HCT116 (cell line): ENCODE data around the gene ABR. TPM values are rescaled to one million over a fixed set of nuclear protein-coding genes. Genes with fewer than 3 reads are reported as not detected.

ENCODE experiments used
- ATAC-seq: fragments of 200-7000 bp; cut with Tn5 transposase; 2 replicates; pipeline ENCODE4 v1.9.1; 2020; ENCODE audit warnings: mild to moderate bottlenecking, moderate library complexity
- BruUV-seq: library from RNA; stranded (reverse); fragments of 400-500 nt; replicated peaks from 2 replicates; lab custom pipeline; 2021; lab: Mats Ljungman, UMichigan
- CTCF ChIA-PET: fragments of 300-600 bp; sonication (Branson Sonifier 250); formaldehyde crosslinking; loops from one replicate; lab custom pipeline; 2021; ENCODE audit warnings: antibody characterized with exemption; lab: Charles Lee
- POLR2A ChIA-PET: fragments of 300-600, 350-600 bp; sonication (Branson Sonifier 250); formaldehyde crosslinking; loops from one replicate; lab custom pipeline; 2021; ENCODE audit warnings: antibody characterized with exemption; lab: Charles Lee
- RAD21 ChIA-PET, 2 experiments: fragments of 300-600 bp; sonication (Branson Sonifier 250); formaldehyde crosslinking; loops; one replicate each; lab custom pipeline; 2023; ENCODE audit warnings: low total read pairs in 2 of 2; ENCODE audit not compliant: uncharacterized antibody in 2 of 2, unreplicated experiment in 2 of 2, low non-redundant PET in 1 of 2; lab: Charles Lee
- DNase-seq: peaks from one replicate; pipeline ENCODE4 v3.0.0-alpha.2; 2010; ENCODE audit warnings: low read depth, low spot score
- H2AFZ ChIP-seq: fragments of 200-600 bp; shearing (Covaris generic), sonication (generic); 2 replicates; pipeline ENCODE4 v1.6.1; 2017; ENCODE audit warnings: low read depth, mixed run types, mixed read lengths, antibody characterized with exemption, low read length; ENCODE audit not compliant: poor library complexity, severe bottlenecking
- H3K27ac ChIP-seq: 2 replicates; pipeline ENCODE4 v1.5.1; 2012; ENCODE audit warnings: low read depth, low read length
- H3K27me3 ChIP-seq: fragments of 200-600 bp; sonication (generic); 2 replicates; pipeline ENCODE4 v1.6.1; 2016; ENCODE audit warnings: mixed run types, low read length, mixed read lengths; ENCODE audit not compliant: insufficient read depth
- H3K36me3 ChIP-seq, 2 experiments: fragments of 200-500 bp in 1 of 2; fragments of 200-600 bp in 1 of 2; sonication (Bioruptor generic) in 1 of 2; sonication (generic) in 1 of 2; 2 replicates each; pipeline versions ENCODE4 v1.5.1 to v1.6.1; 2014 to 2016; ENCODE audit warnings: low read length in 2 of 2, inconsistent platforms in 1 of 2, mixed read lengths in 1 of 2, mixed run types in 1 of 2; ENCODE audit not compliant: insufficient read depth in 2 of 2, control insufficient read depth in 1 of 2
- H3K4me1 ChIP-seq, 2 experiments: fragments of 200-600 bp in 1 of 2; sonication (generic) in 1 of 2; 2 replicates each; pipeline versions ENCODE4 v1.5.1 to v1.6.1; 2012 to 2017; ENCODE audit warnings: low read length in 2 of 2, inconsistent platforms in 1 of 2, mild to moderate bottlenecking in 1 of 2, mixed read lengths in 1 of 2, mixed run types in 1 of 2, moderate library complexity in 1 of 2; ENCODE audit not compliant: insufficient read depth in 2 of 2, control insufficient read depth in 1 of 2
- H3K4me2 ChIP-seq: fragments of 200-600 bp; sonication (generic); 2 replicates; pipeline ENCODE4 v1.6.1; 2017; ENCODE audit warnings: mixed run types, low read length, mixed read lengths
- H3K4me3 ChIP-seq, 2 experiments: fragments of 200-600 bp in 1 of 2; sonication (generic) in 1 of 2; replicated peaks in 1 of 2; 2 replicates each; pipeline ENCODE4 v1.5.1; 2011 to 2016; ENCODE audit warnings: low read length in 2 of 2, control low read depth in 1 of 2, low read depth in 1 of 2, mild to moderate bottlenecking in 1 of 2, mixed read lengths in 1 of 2, mixed run types in 1 of 2
- H3K79me2 ChIP-seq: fragments of 200-600 bp; sonication (generic); 2 replicates; pipeline ENCODE4 v1.6.1; 2017; ENCODE audit warnings: mild to moderate bottlenecking, mixed run types, low read length, moderate library complexity, mixed read lengths; ENCODE audit not compliant: insufficient read depth
- H3K9ac ChIP-seq: fragments of 200-600 bp; sonication (generic); 2 replicates; pipeline ENCODE4 v1.6.1; 2016; ENCODE audit warnings: low read length, mixed read lengths
- H3K9me2 ChIP-seq: fragments of 200-600 bp; sonication (generic), shearing (Covaris generic); 2 replicates; pipeline ENCODE4 v1.6.1; 2017; ENCODE audit warnings: mixed run types, mild to moderate bottlenecking, moderate library complexity; ENCODE audit not compliant: insufficient read depth
- H3K9me3 ChIP-seq, 2 experiments: fragments of 200-500 bp in 1 of 2; fragments of 200-600 bp in 1 of 2; sonication (Bioruptor generic) in 1 of 2; sonication (generic) in 1 of 2; 2 replicates each; pipeline ENCODE4 v1.6.1; 2014 to 2017; ENCODE audit warnings: low read length in 2 of 2, mixed read lengths in 2 of 2, inconsistent platforms in 1 of 2, low read depth in 1 of 2, mild to moderate bottlenecking in 1 of 2, mixed run types in 1 of 2, moderate library complexity in 1 of 2; ENCODE audit not compliant: control insufficient read depth in 1 of 2, insufficient read depth in 1 of 2
- H4K20me1 ChIP-seq: fragments of 200-600 bp; sonication (generic), shearing (Covaris generic); 2 replicates; pipeline ENCODE4 v1.6.1; 2017; ENCODE audit warnings: mixed run types, mild to moderate bottlenecking, moderate library complexity; ENCODE audit not compliant: insufficient read depth
- CBX3 ChIP-seq: IDR thresholded peaks from 2 replicates; pipeline ENCODE4 v1.6.1; 2012; ENCODE audit warnings: low read depth
- CEBPB ChIP-seq: IDR thresholded peaks from 2 replicates; pipeline ENCODE4 v1.6.1; 2012; ENCODE audit warnings: low read depth
- EGR1 ChIP-seq: IDR thresholded peaks from 2 replicates; pipeline ENCODE4 v1.6.1; 2012; ENCODE audit warnings: low read depth
- ELF1 ChIP-seq: IDR thresholded peaks from 2 replicates; pipeline ENCODE4 v1.6.1; 2012; ENCODE audit warnings: low read depth, borderline replicate concordance
- EZH2phosphoT487 ChIP-seq: fragments of 200-600 bp; IDR thresholded peaks from 2 replicates; pipeline ENCODE4 v1.6.1; 2018; ENCODE audit warnings: antibody characterized with exemption, borderline replicate concordance
- POLR2AphosphoS5 ChIP-seq: IDR thresholded peaks from 2 replicates; pipeline ENCODE4 v1.6.1; 2011; ENCODE audit warnings: mild to moderate bottlenecking, low read depth, low read length, moderate library complexity
- SIN3A ChIP-seq: IDR thresholded peaks from 2 replicates; pipeline ENCODE4 v1.6.1; 2012; ENCODE audit warnings: low read depth
- SP1 ChIP-seq: IDR thresholded peaks from 2 replicates; pipeline ENCODE4 v1.6.1; 2012; ENCODE audit warnings: low read depth
- SRF ChIP-seq: IDR thresholded peaks from 2 replicates; pipeline ENCODE4 v1.6.1; 2012; ENCODE audit warnings: low read depth
- TCF7L2 ChIP-seq: IDR thresholded peaks from 2 replicates; pipeline ENCODE4 v1.7.0; 2011; ENCODE audit warnings: borderline replicate concordance, inconsistent platforms; ENCODE audit not compliant: insufficient read depth, insufficient read length; ENCODE audit errors: extremely low read depth
- YY1 ChIP-seq: IDR thresholded peaks from 2 replicates; pipeline ENCODE4 v1.6.1; 2011; ENCODE audit warnings: low read length, low read depth, moderate library complexity, mild to moderate bottlenecking; ENCODE audit not compliant: insufficient replicate concordance; ENCODE audit errors: extremely low read depth
- ZFX ChIP-seq: fragments of 450-650 bp; IDR thresholded peaks from 2 replicates; pipeline ENCODE4 v1.6.1; 2017
- ZNF274 ChIP-seq: fragments of 200-500 bp; sonication (Bioruptor generic); IDR thresholded peaks from 2 replicates; pipeline ENCODE4 v1.6.1; 2014; ENCODE audit warnings: mild to moderate bottlenecking, low read depth, low read length, inconsistent platforms
- intact Hi-C: fragments of 100-400 bp; cut with micrococcal nuclease; formaldehyde crosslinking; loops from 2 replicates; pipeline ENCODE4 v1.10.0; 2022
- total RNA-seq: library from RNA; stranded (reverse); gene quantifications from one replicate; pipeline ENCODE4 v1.2.1, GENCODE V29; 2021; ENCODE audit not compliant: unreplicated experiment
- TF ChIP-seq, protein P1 (sequence below): IDR thresholded peaks from 2 replicates; pipeline ENCODE4 v1.6.1; 2012; ENCODE audit warnings: low read depth
- TF ChIP-seq, protein P2 (sequence below), 3 experiments: fragments of 200-600 bp in 1 of 3; sonication (generic) in 1 of 3; IDR thresholded peaks in 2 of 3; conservative IDR thresholded peaks in 1 of 3; 2 replicates each; pipeline ENCODE4 v1.5.1; 2012 to 2017; ENCODE audit warnings: low read depth in 2 of 3, low read length in 2 of 3, antibody characterized with exemption in 1 of 3, borderline replicate concordance in 1 of 3, control low read depth in 1 of 3, mild to moderate bottlenecking in 1 of 3, mixed read lengths in 1 of 3, mixed run types in 1 of 3, moderate library complexity in 1 of 3; ENCODE audit not compliant: insufficient read depth in 1 of 3
- TF ChIP-seq, protein P3 (sequence below): IDR thresholded peaks from 2 replicates; pipeline ENCODE4 v1.6.1; 2011; ENCODE audit warnings: mild to moderate bottlenecking, low read length, moderate library complexity; ENCODE audit not compliant: insufficient replicate concordance; ENCODE audit errors: extremely low read depth

Gene ABR
- total RNA-seq, 1 experiment from 2014 or later: 58.5 TPM

DNA sequence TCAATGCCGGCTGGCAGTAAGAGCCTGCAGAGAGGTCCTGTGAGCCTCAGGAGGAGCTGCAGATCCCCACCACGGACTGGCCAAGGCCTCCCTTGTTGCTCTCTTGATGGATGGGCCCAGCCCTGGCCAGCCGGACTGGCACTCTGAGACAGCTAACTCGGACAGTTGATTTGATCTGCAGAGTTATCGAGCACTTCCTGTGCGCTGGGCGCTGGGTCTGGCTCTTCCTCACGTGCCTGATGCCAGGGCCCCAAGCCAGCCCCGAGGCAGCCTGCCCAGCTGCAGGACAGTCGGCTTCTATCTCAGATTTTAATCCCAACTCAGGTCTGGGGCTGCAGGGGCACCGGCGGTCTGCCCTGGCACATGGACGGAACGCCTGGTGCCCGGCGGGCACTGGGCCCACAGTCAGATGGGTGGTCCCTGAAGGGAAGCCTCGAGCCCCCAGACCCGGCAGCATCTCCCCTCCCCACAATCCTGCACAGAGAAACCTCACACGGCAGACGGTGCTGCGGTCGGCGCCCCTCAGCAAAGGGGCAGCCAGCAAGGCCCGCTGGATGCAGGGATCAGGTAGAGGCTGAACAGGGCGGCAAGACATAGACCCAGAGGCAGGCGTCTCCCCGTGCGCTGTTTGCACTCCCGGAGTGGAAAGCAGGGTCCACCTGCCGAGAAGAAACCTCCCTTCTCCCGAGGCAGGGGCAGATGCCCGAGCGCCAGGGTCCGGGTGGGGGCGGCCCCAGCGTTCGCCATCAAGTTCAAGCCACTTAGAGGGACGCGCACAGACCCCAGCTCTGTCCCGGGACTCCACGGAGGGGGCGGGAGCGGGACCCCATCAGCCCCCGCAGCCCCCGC, 148.9 kb downstream of the ABR start:
- Histone ChIP-seq H2AFZ (no peak overlapping the region), H3K9me3 (no peaks in the 10 kb centered on the region), H3K4me1 (peaks cover 0 to 5% of the 10 kb centered on the region in 2 experiments; a peak in 2 of 4 replicates), H3K79me2 (no peaks in the 10 kb centered on the region), H3K27me3 (no peaks in the 10 kb centered on the region), H3K4me2 (no peak overlapping the region), H3K27ac (no peak overlapping the region), H3K36me3 (no peaks in the 10 kb centered on the region), H3K9ac (no peak overlapping the region), H3K9me2 (no peaks in the 10 kb centered on the region), H4K20me1 (no peaks in the 10 kb centered on the region), H3K4me3 (no peak overlapping the region)
- ChIA-PET RAD21 (no interaction called here), POLR2A (no interaction called here), CTCF (no interaction called here)
- DNase-seq (no peak), ATAC-seq (no peak)
- no peak for TF ChIP-seq SP1
- no peak for TF ChIP-seq EGR1
- TF ChIP-seq POLR2AphosphoS5: no peak
- TF ChIP-seq TCF7L2: no peak
- no peak for TF ChIP-seq SRF
- no peak for TF ChIP-seq ELF1
- TF ChIP-seq EZH2phosphoT487: no peak
- TF ChIP-seq ZNF274: no peak
- no peak for TF ChIP-seq CBX3
- TF ChIP-seq, protein P1, sequence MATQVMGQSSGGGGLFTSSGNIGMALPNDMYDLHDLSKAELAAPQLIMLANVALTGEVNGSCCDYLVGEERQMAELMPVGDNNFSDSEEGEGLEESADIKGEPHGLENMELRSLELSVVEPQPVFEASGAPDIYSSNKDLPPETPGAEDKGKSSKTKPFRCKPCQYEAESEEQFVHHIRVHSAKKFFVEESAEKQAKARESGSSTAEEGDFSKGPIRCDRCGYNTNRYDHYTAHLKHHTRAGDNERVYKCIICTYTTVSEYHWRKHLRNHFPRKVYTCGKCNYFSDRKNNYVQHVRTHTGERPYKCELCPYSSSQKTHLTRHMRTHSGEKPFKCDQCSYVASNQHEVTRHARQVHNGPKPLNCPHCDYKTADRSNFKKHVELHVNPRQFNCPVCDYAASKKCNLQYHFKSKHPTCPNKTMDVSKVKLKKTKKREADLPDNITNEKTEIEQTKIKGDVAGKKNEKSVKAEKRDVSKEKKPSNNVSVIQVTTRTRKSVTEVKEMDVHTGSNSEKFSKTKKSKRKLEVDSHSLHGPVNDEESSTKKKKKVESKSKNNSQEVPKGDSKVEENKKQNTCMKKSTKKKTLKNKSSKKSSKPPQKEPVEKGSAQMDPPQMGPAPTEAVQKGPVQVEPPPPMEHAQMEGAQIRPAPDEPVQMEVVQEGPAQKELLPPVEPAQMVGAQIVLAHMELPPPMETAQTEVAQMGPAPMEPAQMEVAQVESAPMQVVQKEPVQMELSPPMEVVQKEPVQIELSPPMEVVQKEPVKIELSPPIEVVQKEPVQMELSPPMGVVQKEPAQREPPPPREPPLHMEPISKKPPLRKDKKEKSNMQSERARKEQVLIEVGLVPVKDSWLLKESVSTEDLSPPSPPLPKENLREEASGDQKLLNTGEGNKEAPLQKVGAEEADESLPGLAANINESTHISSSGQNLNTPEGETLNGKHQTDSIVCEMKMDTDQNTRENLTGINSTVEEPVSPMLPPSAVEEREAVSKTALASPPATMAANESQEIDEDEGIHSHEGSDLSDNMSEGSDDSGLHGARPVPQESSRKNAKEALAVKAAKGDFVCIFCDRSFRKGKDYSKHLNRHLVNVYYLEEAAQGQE: no peak
- TF ChIP-seq SIN3A: no peak
- TF ChIP-seq, protein P2, sequence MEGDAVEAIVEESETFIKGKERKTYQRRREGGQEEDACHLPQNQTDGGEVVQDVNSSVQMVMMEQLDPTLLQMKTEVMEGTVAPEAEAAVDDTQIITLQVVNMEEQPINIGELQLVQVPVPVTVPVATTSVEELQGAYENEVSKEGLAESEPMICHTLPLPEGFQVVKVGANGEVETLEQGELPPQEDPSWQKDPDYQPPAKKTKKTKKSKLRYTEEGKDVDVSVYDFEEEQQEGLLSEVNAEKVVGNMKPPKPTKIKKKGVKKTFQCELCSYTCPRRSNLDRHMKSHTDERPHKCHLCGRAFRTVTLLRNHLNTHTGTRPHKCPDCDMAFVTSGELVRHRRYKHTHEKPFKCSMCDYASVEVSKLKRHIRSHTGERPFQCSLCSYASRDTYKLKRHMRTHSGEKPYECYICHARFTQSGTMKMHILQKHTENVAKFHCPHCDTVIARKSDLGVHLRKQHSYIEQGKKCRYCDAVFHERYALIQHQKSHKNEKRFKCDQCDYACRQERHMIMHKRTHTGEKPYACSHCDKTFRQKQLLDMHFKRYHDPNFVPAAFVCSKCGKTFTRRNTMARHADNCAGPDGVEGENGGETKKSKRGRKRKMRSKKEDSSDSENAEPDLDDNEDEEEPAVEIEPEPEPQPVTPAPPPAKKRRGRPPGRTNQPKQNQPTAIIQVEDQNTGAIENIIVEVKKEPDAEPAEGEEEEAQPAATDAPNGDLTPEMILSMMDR (IDR thresholded peaks at IDR 0.05 in 2 of 3, conservative IDR thresholded peaks at IDR 0.05 in 1 of 3; ENCODE audit: borderline replicate concordance in 1 of 3, insufficient read depth in 1 of 3, low read depth in 2 of 3, low read length in 2 of 3): no peak
- no peak for TF ChIP-seq CEBPB
- no peak for TF ChIP-seq YY1
- TF ChIP-seq ZFX: no peak
- TF ChIP-seq, protein P3, sequence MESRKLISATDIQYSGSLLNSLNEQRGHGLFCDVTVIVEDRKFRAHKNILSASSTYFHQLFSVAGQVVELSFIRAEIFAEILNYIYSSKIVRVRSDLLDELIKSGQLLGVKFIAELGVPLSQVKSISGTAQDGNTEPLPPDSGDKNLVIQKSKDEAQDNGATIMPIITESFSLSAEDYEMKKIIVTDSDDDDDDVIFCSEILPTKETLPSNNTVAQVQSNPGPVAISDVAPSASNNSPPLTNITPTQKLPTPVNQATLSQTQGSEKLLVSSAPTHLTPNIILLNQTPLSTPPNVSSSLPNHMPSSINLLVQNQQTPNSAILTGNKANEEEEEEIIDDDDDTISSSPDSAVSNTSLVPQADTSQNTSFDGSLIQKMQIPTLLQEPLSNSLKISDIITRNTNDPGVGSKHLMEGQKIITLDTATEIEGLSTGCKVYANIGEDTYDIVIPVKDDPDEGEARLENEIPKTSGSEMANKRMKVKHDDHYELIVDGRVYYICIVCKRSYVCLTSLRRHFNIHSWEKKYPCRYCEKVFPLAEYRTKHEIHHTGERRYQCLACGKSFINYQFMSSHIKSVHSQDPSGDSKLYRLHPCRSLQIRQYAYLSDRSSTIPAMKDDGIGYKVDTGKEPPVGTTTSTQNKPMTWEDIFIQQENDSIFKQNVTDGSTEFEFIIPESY: no peak
- intact Hi-C loops: no loop called here
- no TSS peak for BruUV-seq
